ENCODE results near the gene EIF3I. TPM values are rescaled to one million over a fixed set of nuclear protein-coding genes. Genes with fewer than 3 reads are reported as not detected.

EIF3I gene
- total RNA-seq, 2 donors from 2014 or later: 117 to 131 TPM

DNA sequence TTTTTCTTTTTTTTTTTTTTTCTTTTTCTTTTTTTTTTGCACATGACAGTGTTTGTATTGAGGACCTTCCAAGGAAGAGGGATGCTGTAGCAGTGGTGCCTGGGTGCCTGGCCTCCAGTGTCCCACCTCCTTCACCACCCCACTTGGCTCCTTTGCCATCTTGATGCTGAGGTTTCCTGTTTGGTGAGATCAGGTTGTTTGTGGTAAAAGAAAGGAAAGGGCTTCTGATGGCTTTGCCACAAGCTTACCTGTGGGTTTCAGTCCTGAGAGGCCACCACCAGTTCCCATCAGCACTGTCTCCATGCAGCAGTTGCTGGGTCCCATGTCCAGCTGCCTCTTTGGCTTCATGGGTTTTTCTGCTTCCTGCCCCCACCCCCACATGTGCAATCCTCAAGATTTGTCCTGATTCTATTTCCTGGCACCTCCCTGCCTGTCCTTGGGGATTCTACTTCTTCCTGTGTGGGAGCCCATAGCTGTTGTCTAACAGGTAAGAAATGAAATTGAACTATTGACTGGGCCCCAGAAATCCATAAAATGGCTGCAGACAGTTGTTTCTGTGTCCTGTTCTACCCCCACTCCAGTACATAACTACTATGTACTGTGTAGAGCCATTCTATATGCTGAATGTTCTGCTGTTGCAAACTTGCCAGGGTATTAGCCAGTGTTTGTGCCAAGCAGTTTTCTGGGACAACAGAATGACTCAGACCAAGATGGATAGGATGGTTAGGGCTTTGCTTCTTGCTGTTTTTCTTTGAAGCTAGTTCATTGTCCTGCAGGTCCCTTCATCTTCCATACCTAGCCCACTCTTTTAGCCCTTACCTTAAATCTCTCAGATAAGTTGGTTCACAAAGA, 26.0 kb upstream of the EIF3I start:
- peak; percentile 55 for DNase-seq (ENCODE audit: low spot score)
- intact Hi-C loops (cut with DNase I): no loop called here

DNA sequence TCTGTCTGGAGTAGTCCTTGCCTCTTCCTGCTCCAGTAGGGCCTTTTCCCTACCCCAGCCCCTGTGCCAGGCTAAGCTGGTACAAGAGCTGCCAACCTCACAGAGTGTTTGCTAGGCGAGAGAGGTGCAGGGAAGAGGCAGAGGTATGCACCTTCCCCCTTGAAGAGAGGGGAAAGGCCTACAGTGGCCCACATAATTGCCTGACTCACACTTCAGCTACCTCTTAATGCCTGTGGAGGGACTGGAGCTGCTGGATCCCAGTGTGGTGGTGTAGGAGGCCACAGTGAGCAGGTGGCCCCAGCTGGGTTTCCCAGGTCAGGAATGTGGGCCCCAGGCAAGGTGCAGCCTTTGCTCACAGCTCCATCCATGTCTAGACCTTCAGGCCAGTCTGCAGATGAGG, 25.1 kb upstream of the EIF3I start:
- intact Hi-C loops (cut with DNase I): no loop called here

DNA sequence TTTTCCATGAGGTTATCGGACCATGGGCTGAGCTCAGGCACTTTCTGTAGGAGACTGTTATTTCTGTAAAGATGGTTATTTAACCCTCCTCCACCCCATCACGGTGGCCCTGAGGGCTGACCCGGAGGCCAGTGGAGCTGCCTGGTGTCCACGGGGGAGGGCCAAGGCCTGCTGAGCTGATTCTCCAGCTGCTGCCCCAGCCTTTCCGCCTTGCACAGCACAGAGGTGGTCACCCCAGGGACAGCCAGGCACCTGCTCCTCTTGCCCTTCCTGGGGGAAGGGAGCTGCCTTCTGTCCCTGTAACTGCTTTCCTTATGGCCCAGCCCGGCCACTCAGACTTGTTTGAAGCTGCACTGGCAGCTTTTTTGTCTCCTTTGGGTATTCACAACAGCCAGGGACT, 24.4 kb upstream of the EIF3I start:
- intact Hi-C loops (cut with DNase I): no loop called here
- no peak for DNase-seq (ENCODE audit: low spot score)

More for the DNA sequence above, 25.1 kb upstream of the EIF3I start:
- DNase-seq (ENCODE audit: low spot score): no peak

DNA sequence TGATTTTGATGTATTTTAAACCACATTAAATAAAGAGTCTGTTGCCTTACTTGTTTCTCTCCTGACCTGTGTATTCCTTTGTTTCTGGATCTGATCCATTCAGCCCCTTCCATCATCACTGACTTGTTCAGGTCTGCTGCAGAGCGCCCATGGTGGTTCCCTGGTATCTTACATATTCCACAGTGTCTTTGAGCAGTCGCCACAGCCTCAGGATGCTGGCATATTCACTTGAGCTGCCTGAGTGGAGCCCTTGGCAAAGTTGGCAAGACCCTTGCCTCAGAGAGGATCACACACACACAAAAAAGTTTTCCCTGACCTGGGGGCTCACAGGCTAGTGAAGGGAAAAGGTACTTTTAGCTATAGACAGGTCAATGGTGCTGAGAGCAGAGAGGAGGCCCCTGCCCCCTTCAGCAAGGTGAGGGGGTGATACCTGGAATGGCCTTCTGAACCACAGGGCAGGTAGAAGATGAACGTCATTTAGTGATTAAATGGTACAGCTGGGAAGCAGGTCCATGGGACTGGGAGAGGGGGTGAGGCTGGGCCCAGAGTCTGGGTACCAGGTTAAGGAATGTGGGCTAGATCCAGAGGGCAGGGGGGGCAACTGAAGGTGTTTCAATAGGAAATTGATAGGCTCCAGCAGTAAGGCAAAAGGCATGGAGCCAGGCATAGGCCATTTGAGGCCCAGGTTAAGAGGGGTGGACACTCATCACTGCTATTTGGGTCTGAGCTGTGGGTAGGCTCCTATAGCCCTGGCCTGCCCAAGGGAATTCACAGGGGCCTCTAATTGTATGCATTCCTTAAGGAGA, 23.8 kb upstream of the EIF3I start:
- intact Hi-C loops (cut with DNase I): no loop called here
- DNase-seq (ENCODE audit: low spot score): no peak

DNA sequence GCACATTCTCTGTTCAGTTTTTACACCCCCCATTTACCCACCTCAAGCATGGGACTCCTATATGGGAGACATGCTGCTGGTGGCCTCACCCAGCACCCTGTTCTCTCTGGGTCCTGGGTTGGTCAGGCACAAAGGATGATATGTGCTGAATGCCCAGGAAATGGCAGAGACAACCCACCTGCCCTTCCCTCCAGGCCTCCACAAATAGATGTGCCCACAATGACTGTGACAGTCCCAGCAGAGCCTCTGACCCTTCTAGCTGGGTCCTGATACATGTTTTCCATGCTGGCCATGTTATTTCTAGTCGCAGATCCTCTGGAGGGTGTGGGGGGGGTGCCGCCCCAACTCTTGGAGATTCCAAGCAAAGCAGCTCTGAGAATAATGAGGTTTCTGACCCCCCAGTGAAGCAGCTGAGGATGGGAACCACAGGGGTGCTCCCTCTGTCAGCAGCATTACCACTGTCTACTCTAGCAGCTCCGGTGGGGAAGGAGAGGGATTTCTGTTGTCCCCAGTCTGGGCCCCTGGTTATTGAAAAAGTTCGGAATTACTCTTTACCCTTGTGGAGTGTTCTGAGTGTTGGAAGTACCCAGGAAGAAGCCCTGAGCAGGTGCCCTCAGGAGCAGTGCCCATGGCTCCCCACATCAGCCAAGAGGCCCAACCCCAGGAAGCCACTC, 23.0 kb upstream of the EIF3I start:
- intact Hi-C loops (cut with DNase I): no loop called here
- DNase-seq (ENCODE audit: low spot score): no peak

DNA sequence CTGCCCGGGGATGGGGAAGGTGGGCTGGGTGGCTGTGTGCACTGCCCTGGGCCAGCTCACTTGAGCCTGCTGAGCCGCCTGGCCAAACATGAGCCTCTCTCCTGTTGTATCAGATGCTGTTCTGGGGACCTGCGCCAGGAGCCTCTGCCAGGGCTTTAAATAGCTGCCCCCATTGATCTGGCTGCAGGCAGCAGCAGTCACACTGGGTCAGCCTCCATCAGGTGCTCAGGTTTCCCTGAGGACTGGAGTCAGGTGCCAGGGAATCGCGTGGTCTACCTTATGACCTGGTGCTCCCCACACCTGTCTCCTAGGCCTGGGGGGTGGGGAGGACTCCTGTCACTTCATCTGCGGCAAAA, 22.5 kb upstream of the EIF3I start:
- peak; percentile 87 for DNase-seq (ENCODE audit: low spot score)
- intact Hi-C loops (cut with DNase I): no loop called here

DNA sequence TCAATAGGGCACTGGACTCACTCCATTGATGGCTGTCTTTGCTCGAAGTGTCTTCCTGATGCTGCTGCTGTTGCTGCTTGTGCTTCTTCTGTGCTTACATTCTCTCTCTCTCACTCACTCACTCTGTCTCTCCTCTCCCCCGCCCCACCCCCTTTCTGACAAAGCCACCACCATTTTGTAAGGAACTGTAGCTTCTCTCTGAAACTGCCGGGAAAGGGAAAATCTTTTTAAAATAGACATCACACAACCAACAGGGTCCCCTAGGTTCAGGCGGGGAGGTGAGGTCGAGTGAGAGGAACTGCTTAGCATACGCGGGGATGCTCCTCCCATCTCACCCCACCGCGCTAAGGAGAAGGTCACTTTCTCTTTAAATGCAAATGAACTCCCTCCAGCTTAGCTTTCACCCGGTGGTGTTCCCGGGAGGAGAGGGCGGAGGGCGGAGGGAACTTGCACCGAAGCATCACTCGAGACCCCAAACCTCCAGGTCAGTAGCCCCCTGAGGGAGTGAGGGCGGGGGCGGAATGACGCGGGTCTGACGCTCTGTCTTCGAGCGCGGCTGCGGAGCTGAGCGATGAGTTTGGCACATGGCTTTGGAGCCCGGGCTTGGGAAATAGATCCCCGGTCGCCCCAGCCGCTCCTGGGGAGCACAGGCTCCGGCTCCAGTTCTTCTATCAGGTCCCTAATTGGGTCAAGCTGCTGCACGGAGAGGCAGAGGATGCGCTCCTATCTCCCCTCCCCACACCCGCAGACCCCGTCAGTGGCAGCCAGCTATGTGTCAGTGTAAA, 21.8 kb upstream of the EIF3I start, which contains the start of gene CCDC28B:
TSS of gene CCDC28B (plus strand) at position 370 of the 785 bp plus-strand sequence. CDS start 1,341 bp downstream, outside the sequence.
- intact Hi-C loops (cut with DNase I): no loop called here
- peak; percentile 94 for DNase-seq (ENCODE audit: low spot score)

DNA sequence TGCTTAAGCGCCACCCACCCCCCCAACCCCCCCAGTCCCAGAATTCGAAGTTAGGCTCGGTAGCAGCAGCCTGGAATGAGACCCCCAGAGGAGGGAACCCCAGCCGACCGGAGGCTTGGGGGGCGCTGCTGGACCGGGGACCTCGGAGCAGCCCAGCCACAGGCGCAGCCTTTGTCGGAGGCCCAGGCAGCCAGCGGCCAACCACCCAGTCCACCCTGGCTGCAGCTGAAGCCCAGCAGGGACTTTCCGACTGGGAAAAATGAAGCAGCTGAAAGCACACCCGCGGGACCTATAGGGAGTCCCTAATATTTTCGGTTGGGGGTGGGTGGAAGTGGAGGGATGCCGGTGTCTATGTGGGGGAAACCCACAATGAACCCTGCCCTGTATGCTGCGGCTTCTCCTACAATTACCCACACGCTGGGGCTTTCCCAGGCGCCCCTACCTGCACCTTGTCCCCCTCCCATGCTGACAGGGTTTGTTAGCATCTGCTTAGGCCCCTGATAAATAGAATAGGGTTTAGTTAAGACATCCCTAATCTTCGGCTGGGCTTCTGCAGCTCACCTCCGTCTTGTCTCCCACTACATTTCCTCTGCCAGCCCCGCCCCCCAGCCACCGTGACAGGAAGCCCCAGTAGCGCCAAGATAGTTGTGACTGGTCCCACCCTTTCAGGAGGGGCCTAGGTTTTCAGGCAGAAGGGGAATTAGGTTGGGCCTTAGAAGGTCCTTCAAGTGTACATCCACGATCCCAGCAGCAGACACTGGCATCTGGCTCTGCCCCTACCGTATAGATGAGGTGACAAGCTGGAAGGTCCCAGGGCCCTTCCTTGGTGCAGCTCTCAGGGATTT, 21.0 kb upstream of the EIF3I start:
- intact Hi-C loops (cut with DNase I): no loop called here
- DNase-seq (ENCODE audit: low spot score): peak; percentile 90

DNA sequence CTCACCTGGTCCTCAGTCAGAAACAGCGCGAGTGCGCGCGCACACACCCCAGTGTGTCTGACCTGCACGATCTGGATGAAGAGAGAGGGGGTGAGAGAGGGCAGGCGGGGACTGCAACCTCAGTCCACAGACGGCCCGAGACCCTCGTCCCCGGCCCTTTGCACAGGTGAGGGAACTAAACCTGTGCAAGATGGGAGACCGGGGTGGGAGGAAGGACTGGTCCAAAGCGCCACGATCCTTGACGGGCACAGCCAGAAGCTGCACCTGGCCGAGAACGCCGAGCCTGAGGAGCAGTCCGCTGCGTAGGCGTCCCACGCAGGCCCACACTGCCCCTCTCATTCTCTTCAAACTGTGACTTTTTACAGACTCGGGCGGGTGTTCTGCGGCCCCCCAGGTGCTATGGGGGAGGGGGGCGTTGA, 17.3 kb upstream of the EIF3I start:
- DNase-seq (ENCODE audit: low spot score): no peak
- intact Hi-C loops (cut with DNase I): loop anchor here in 1 of 2 donors (5.0 kb wide), 1 partner anchor 1402 kb away; no protein-coding TSS in a partner anchor

DNA sequence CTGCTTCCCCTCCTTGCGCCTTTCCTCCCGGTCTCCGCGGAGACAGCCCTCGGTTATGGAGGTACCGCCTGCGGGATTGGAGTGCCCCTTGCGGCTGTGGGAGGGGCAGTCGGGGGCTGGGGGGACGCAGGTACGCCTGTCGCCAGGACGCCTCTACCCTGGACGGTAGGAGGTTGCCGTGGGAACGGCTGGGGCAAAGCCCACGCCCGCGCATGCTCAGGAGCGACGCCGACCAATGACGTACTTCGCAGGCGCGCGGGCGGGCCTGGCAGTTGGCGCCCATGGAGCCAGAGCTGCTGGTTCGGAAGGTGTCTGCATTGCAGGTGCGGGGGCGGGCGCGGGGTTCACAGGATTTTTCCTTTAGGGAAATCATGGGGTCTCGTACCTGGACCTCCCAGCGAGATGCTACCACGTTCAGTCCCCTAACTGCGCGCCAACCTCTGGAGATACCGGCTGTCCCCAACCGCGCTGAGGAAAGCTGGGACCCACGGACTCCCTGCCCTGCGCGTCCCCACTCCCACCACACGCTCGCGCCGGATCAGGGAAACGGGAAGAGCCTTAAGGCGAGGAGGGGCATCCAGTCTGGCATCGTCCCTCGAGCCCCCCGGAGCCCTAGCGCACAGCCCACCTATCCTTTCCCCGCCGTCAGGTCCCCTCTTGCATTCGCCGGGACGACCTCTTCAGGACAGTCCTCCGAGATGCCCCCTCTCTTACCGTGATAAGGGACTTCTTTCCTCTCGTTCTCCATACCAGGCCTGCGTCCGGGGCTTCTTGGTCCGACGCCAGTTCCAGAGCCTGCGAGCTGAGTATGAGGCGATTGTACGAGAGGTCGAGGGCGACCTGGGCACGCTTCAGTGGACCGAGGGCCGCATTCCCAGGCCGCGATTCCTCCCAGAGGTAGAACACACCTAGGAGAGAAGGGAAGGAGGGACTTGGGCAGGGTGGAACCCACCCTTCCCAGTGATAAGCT, 16.5 kb upstream of the EIF3I start, which contains the start of gene IQCC:
TSS of gene IQCC (plus strand) at position 271 of the 970 bp plus-strand sequence. CDS start at position 282, 11 bp downstream.
- intact Hi-C loops (cut with DNase I): loop anchor here in 1 of 2 donors (5.0 kb wide), 1 partner anchor 1402 kb away; no protein-coding TSS in a partner anchor
- DNase-seq (ENCODE audit: low spot score): peak; percentile 96

DNA sequence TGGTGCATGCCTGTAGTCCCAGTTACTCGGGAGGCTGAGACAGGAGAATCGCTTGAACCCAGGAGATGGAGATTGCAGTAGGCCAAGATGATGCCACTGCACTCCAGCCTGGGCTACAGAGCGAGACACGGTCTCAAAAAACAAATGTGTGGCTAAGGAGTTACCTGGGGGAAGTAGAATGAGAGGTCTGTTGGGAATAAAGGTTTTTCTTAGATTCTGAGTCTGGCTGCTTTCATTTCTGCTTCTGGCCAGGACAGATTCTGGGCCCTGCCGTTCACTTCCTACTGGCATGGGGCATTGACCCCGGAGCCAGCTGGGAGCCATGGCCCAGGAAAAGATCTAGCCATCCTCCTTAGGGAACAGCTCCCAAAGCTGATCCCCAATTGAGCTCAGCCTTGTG, 13.7 kb upstream of the EIF3I start:
- intact Hi-C loops (cut with DNase I): loop anchor here in 1 of 2 donors (5.0 kb wide), 1 partner anchor 1399 kb away; no protein-coding TSS in a partner anchor
- DNase-seq (ENCODE audit: low spot score): no peak

DNA sequence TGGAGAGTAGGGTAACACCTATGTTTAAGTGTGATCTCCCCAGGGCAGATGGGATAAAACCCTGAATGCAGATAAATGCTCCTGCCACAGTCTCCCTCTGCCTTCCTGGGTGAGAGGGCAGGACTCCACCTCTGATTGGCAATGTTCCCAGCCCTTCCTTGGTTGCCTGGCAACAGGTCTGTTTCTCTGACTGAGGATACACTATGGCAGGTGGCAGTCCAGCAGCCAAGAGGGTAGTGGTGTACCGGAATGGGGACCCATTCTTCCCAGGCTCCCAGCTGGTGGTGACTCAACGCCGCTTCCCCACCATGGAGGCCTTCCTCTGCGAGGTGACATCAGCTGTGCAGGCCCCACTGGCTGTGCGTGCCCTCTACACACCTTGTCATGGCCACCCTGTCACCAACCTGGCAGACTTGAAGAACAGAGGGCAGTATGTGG, 13.3 kb upstream of the EIF3I start, which contains the start of gene DCDC2B:
TSS of gene DCDC2B (plus strand) at position 199 of the 438 bp plus-strand sequence. CDS start at position 204, 5 bp downstream.
- intact Hi-C loops (cut with DNase I): loop anchor here in 1 of 2 donors (5.0 kb wide), 1 partner anchor 1398 kb away; no protein-coding TSS in a partner anchor
- no peak for DNase-seq (ENCODE audit: low spot score)

DNA sequence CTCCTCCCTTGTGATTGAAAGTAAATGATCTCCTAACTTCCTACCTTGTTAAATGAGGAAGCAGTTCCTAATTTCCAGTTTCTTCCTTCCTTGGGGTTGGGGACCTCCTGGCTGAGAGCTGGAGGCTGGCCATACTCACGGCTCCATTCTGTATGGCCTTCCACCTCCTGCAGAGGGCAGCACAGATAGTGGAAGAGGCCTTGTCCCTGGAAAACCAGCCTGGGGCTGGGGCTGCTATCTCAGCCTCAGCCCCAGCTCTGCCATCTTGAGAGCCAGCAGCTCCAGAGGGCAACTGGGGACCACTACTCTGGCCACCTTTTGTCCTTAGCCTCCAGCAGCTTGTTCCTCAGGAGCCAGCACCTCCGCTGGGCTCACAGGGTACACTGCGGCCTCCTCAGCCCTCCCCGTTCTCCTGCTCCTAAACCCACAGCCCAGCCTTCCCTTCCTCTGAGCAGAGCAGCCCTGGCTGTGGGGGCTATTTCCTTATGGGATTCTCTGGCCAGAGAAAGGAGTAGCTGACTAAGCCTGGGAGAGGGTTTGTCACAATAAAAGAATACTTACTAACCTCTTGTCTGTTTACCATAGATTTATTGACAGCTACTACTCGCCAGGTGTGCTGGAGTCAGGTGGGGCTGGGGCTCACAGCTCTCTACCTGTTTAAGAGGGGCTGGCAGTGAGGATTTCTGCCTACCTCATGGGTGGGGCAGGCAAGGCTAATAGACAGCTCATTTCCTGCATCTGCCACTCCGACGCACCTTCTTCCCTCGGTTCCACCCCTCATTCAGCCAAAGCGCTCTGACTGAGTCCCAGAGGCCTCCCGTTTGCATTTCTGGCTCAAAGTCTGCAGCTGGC, 6.4 kb upstream of the EIF3I start:
- intact Hi-C loops (cut with DNase I): no loop called here
- DNase-seq (ENCODE audit: low spot score): no peak

DNA sequence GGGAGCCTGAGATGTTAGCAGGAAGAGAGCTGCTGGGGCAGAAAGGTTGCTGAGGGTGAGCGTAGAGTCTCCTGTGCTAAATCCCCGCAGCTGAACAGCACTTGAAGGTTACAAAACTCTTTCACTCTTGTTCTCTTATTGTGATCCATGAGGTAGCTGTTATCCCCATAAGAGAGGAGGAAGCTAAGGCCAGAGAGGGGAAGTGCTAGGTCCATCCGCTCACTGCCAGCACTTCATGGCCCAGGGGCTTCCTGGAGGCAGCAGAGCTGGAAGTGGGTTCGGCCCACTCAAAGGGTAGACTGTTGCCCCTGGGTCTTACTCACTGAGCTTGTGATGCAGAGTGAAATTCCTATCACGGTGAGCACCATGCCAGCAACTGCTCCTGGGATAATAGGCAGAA, 5.6 kb upstream of the EIF3I start:
- intact Hi-C loops (cut with DNase I): no loop called here

DNA sequence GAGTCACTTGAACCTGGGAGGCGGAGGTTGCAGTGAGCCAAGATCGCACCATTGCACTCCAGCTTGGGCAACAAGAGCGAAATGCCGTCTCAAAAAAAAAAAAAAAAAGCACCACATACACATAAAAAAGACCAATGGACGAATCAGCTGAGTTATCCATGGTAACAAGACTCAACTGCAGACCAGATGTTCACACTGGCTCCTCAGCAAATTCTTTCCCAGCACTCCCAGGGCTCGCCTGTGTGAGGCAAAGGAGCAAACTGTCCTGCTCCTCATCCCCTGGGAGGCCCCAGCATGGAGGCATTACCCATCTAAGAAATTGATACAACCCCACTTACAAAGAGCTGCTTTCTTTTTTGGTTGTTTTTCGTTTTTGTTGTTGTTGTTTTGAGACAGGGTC, 3.2 kb upstream of the EIF3I start:
- no peak for DNase-seq (ENCODE audit: low spot score)
- intact Hi-C loops (cut with DNase I): no loop called here

More for the DNA sequence above, 5.6 kb upstream of the EIF3I start:
- DNase-seq (ENCODE audit: low spot score): no peak
